Loucy (cell line): ENCODE measurements around the gene SAMD1.
A peak's percentile ranks its signal among the peaks of the same experiment; 100 is the strongest.

ENCODE experiments used
- H2AFZ ChIP-seq: fragments of 200-600 bp; sonication (generic); 2 replicates; pipeline ENCODE4 v1.6.0; 2016; ENCODE audit warnings: antibody characterized with exemption, mild to moderate bottlenecking, low read length, moderate library complexity
- H3F3A ChIP-seq: fragments of 200-600 bp; 2 replicates; pipeline ENCODE4 v1.6.0; 2016; ENCODE audit warnings: antibody characterized with exemption, low read depth, mild to moderate bottlenecking
- H3K27me3 ChIP-seq: fragments of 200-600 bp; sonication (generic); 2 replicates; pipeline ENCODE4 v1.6.1; 2014; ENCODE audit warnings: low read length, mild to moderate bottlenecking; ENCODE audit not compliant: insufficient read depth, poor library complexity, severe bottlenecking
- H3K36me3 ChIP-seq: fragments of 200-600 bp; sonication (generic); 2 replicates; pipeline ENCODE4 v1.6.1; 2016; ENCODE audit warnings: low read length; ENCODE audit not compliant: insufficient read depth
- H3K4me1 ChIP-seq: fragments of 200-600 bp; sonication (generic); 2 replicates; pipeline ENCODE4 v1.5.1; 2014; ENCODE audit warnings: low read length, mild to moderate bottlenecking; ENCODE audit not compliant: insufficient read depth, poor library complexity, severe bottlenecking
- H3K4me2 ChIP-seq: fragments of 200-600 bp; sonication (generic); 2 replicates; pipeline ENCODE4 v1.6.0; 2014; ENCODE audit warnings: antibody characterized with exemption, low read length, low read depth, mild to moderate bottlenecking; ENCODE audit not compliant: poor library complexity, severe bottlenecking
- H3K4me3 ChIP-seq: fragments of 200-600 bp; sonication (generic); 2 replicates; pipeline ENCODE4 v1.5.1; 2014; ENCODE audit warnings: low read length, mild to moderate bottlenecking, mixed read lengths; ENCODE audit not compliant: poor library complexity, severe bottlenecking
- H3K79me2 ChIP-seq: fragments of 200-600 bp; sonication (generic); 2 replicates; pipeline ENCODE4 v1.6.1; 2014; ENCODE audit warnings: low read length; ENCODE audit not compliant: insufficient read depth
- H3K9ac ChIP-seq: fragments of 200-600 bp; sonication (generic); 2 replicates; pipeline ENCODE4 v1.6.0; 2014; ENCODE audit warnings: mild to moderate bottlenecking, low read depth, low read length, moderate library complexity; ENCODE audit not compliant: poor library complexity, severe bottlenecking
- H3K9me2 ChIP-seq: fragments of 200-600 bp; sonication (generic); replicated peaks from 2 replicates; pipeline ENCODE4 v1.6.1; 2016; ENCODE audit warnings: low read depth, low read length, mixed read lengths
- H3K9me3 ChIP-seq: fragments of 200-600 bp; sonication (generic); 2 replicates; pipeline ENCODE4 v1.6.1; 2014; ENCODE audit warnings: mild to moderate bottlenecking, antibody characterized with exemption, low read length, low read depth; ENCODE audit not compliant: insufficient read depth
- H4K20me1 ChIP-seq: fragments of 200-600 bp; sonication (generic); 2 replicates; pipeline ENCODE4 v1.6.0; 2014; ENCODE audit warnings: antibody characterized with exemption, low read length, mild to moderate bottlenecking; ENCODE audit not compliant: insufficient read depth, poor library complexity, severe bottlenecking
- CTCF ChIP-seq: fragments of 200-600 bp; sonication (generic); conservative IDR thresholded peaks from 2 replicates; pipeline ENCODE4 v1.5.1; 2014; ENCODE audit warnings: mild to moderate bottlenecking, antibody characterized with exemption, low read length
- EZH2phosphoT487 ChIP-seq: fragments of 200-600 bp; IDR thresholded peaks from 2 replicates; pipeline ENCODE4 v1.6.1; 2018; ENCODE audit warnings: antibody characterized with exemption, mild to moderate bottlenecking, moderate library complexity, borderline replicate concordance

The SAMD1 gene

DNA sequence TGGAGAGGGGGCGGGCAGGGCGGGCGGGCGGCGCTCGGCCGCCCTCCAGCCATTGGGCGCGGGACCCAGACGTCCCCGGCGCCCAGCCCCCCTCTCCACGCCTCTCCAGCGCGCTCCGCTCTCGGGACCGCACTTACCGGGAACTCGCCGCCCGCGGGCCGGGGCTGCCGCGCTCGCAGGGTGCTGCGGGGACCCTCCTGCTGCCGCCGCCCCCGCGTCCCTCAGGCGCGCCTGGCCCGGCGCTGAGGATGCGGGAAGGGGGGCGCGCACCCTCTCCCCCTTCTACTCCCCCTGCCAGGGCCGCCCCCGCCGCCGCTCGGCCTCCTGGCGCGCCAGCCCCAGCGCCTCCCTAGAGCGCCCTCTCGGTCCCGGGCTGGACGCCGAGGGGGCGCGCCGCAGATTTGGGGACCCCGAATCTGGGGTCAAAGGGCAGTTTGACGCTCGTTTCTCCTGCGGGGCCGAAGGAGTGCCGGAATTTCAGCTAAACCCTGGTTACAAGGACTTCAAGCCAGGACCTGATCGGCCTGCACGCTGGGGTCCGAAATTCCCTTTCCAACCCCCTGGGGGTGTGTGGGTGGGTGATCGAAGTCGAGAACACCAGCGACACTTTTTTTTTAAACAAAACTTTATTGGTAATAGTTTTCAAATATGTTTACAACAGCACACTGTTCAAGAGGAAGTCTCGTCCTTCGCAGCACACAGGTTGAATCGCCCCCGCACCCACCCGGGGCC lies 696 bp upstream of the SAMD1 start:
- Histone ChIP-seq H3K9me3 (no peaks in the 10 kb centered on the region), H3K36me3 (no peaks in the 10 kb centered on the region; the same call in 1 of the 2 replicates), H3F3A (no peaks in the 10 kb centered on the region; the same call in 1 of the 2 replicates), H2AFZ (peak overlapping the region; percentile 78), H3K27me3 (no peaks in the 10 kb centered on the region), H3K4me2 (peak overlapping the region; percentile 91), H3K9ac (peak overlapping the region; percentile 72), H3K4me1 (peaks cover 17% of the 10 kb centered on the region), H4K20me1 (peaks cover 11% of the 10 kb centered on the region), H3K79me2 (peaks cover 17% of the 10 kb centered on the region; the same call in 1 of the 2 replicates), H3K9me2 (no peaks in the 10 kb centered on the region), H3K4me3 (peak overlapping the region; percentile 82)
- TF ChIP-seq CTCF = peak; percentile 57
- TF ChIP-seq EZH2phosphoT487 = no peak

DNA sequence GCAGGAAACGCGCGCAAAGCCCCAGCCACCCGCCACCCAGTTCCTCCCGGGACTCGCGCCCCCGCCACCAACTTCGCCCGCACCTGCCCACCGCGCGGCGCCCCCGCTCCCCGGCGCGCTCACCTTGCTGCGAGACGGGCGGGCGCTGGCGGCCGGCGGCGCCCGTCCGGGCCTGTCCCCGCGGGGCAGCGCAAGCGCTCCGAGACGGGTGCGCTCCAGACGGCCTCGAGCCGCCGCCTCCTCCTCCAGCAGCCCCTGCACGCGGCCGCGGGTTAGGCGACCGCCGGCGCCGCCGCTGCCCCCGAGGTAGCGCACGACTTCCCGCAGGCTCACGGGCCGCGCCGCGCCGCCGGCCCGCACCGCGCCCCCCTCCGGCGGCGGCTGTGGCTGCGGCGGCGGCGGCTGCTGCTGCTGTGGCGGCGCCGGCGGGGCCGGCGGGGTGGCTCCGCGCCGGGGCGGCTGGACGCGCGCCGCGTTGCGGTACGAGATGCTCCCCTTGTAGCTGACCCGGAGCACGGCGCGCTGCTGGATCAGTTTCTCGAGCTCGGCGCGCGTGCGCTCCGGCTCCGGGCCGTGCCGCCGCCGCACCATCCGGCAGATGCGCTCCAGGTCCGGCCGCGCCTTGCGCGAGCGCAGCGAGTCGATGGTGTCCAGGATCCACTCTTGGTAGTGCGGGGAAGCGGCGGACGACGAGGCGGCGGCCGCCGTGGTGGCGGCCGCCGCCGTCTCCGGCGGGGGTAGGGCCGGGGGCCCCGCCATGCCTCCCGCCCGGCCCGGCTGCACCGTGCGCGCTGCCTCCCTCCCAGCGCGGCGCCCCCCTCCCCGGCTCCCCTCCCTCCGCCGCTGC lies 666 bp downstream of the SAMD1 start:
- Histone ChIP-seq H3K4me2 (peak overlapping the region; percentile 69), H3K9ac (peak overlapping the region; percentile 61), H3F3A (no peaks in the 10 kb centered on the region; the same call in 1 of the 2 replicates), H4K20me1 (peaks cover 11% of the 10 kb centered on the region), H3K27me3 (no peaks in the 10 kb centered on the region), H2AFZ (peak overlapping the region; percentile 70; the same call in 1 of the 2 replicates), H3K4me1 (peaks cover 17% of the 10 kb centered on the region), H3K36me3 (no peaks in the 10 kb centered on the region; the same call in 1 of the 2 replicates), H3K4me3 (peak overlapping the region; percentile 74), H3K79me2 (peaks cover 17% of the 10 kb centered on the region; the same call in 1 of the 2 replicates), H3K9me2 (no peaks in the 10 kb centered on the region), H3K9me3 (no peaks in the 10 kb centered on the region)
- no peak for TF ChIP-seq EZH2phosphoT487
- TF ChIP-seq CTCF = no peak

- peaks cover 17% of the 10 kb centered on the region; the same call in 1 of the 2 replicates for H3K79me2 ChIP-seq
- H3K4me3 ChIP-seq = peak overlapping the region; percentile 69
- H2AFZ ChIP-seq = no peak overlapping the region
- no peaks in the 10 kb centered on the region; the same call in 1 of the 2 replicates for H3K36me3 ChIP-seq
- H3K4me2 ChIP-seq = peak overlapping the region; percentile 69
- H4K20me1 ChIP-seq = peaks cover 11% of the 10 kb centered on the region
- H3K9me2 ChIP-seq = no peaks in the 10 kb centered on the region
- H3K9ac ChIP-seq = no peak overlapping the region
- TF ChIP-seq CTCF = peak; percentile 33
- TF ChIP-seq EZH2phosphoT487 = no peak
- H3K9me3 ChIP-seq = no peaks in the 10 kb centered on the region
- no peaks in the 10 kb centered on the region for H3K27me3 ChIP-seq
- H3K4me1 ChIP-seq = peaks cover 17% of the 10 kb centered on the region
- no peaks in the 10 kb centered on the region; the same call in 1 of the 2 replicates for H3F3A ChIP-seq
These were observed 1.2 kb downstream of the SAMD1 start for GRCh38 chr19:14089412-14089661.
